IgD-negative memory B cell (primary cell): ENCODE measurements around the gene CSNK1A1L. TPM values are rescaled to one million over a fixed set of nuclear protein-coding genes. Genes with fewer than 3 reads are reported as not detected.
A peak's percentile ranks its signal among the peaks of the same experiment; 100 is the strongest.

ENCODE experiments used
- H3K27ac Mint-ChIP-seq, 3 donors: one replicate each; pipeline ENCODE4 v1.8.0; 2020 to 2022; ENCODE audit warnings: mild to moderate bottlenecking in 3 of 3, mixed read lengths in 3 of 3, moderate library complexity in 1 of 3
- H3K27me3 Mint-ChIP-seq: one replicate; pipeline ENCODE4 v1.8.0; 2021; ENCODE audit warnings: mixed read lengths
- H3K36me3 Mint-ChIP-seq: one replicate; pipeline ENCODE4 v1.8.0; 2020; ENCODE audit warnings: mild to moderate bottlenecking, mixed read lengths
- H3K4me1 Mint-ChIP-seq, 3 donors: one replicate each; pipeline ENCODE4 v1.8.0; 2020 to 2022; ENCODE audit warnings: mixed read lengths in 3 of 3, mild to moderate bottlenecking in 1 of 3
- H3K4me3 Mint-ChIP-seq, 4 donors: one replicate each; pipeline ENCODE4 v1.8.0; 2020 to 2022; ENCODE audit warnings: mild to moderate bottlenecking in 4 of 4, mixed read lengths in 4 of 4, moderate library complexity in 3 of 4
- H3K9me3 Mint-ChIP-seq, 3 donors: one replicate each; pipeline ENCODE4 v1.8.0; 2020 to 2021; ENCODE audit warnings: mixed read lengths in 3 of 3, mild to moderate bottlenecking in 1 of 3
- polyA plus RNA-seq: library from polyadenylated mRNA; unstranded; fragments of 300-500 nt; fragmentation: Illumina TruSeq; gene quantifications from one replicate; pipeline ENCODE4 v1.2.3, GENCODE V29; 2021

The CSNK1A1L gene
- polyA plus RNA-seq, 1 donor from 2014 or later = not detected

GRCh38 chr13:37090912-37091311 is 14.6 kb downstream of the CSNK1A1L start:
- H3K27ac Mint-ChIP-seq = no peak overlapping the region
- H3K4me3 Mint-ChIP-seq = no peak overlapping the region
- H3K9me3 Mint-ChIP-seq = no peaks in the 10 kb centered on the region
- no peaks in the 10 kb centered on the region for H3K36me3 Mint-ChIP-seq
- H3K4me1 Mint-ChIP-seq = peaks cover 0 to 2% (median 0%) of the 10 kb centered on the region in 3 donors
- peaks cover 9% of the 10 kb centered on the region for H3K27me3 Mint-ChIP-seq

- Mint-ChIP-seq H3K4me1 (peaks cover 0 to 2% (median 0%) of the 10 kb centered on the region in 3 donors), H3K9me3 (no peaks in the 10 kb centered on the region), H3K27me3 (peaks cover 9% of the 10 kb centered on the region), H3K4me3 (no peak overlapping the region), H3K27ac (no peak overlapping the region), H3K36me3 (no peaks in the 10 kb centered on the region)
These were observed 16.0 kb downstream of the CSNK1A1L start for GRCh38 chr13:37089495-37089894.

DNA sequence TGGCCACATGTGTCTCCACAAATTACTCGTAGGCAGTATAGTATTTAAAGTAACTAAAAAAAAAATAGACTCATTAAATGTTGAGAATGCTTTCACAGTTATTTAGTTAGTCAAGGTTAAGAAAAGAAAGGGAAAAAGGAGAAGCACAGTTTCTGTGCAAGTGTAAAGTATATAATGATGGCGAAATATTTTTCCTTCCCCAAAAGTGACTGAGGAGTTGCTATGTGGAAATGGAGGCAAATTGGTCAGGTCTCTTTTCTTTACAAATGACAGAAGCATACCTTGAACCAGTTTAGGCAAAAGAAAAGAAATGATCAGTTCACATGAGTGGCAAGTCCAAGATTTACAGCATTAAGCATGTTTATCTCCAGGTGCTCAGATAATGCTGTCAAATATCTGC is 18.0 kb downstream of the CSNK1A1L start:
- H3K4me1 Mint-ChIP-seq = peaks cover 0 to 2% (median 0%) of the 10 kb centered on the region in 3 donors
- peaks cover 9% of the 10 kb centered on the region for H3K27me3 Mint-ChIP-seq
- no peaks in the 10 kb centered on the region for H3K9me3 Mint-ChIP-seq

GRCh38 chr13:37085606-37086005 is 19.9 kb downstream of the CSNK1A1L start:
- Mint-ChIP-seq H3K27ac (no peak overlapping the region), H3K36me3 (no peaks in the 10 kb centered on the region), H3K4me1 (no peaks in the 10 kb centered on the region), H3K9me3 (no peaks in the 10 kb centered on the region), H3K4me3 (no peak overlapping the region), H3K27me3 (peaks cover 5% of the 10 kb centered on the region)

More for the DNA sequence above, 18.0 kb downstream of the CSNK1A1L start:
- Mint-ChIP-seq H3K36me3 (no peaks in the 10 kb centered on the region), H3K27ac (no peak overlapping the region), H3K4me3 (no peak overlapping the region)

GRCh38 chr13:37076818-37077217 is 28.6 kb downstream of the CSNK1A1L start:
- Mint-ChIP-seq H3K4me1 (peaks cover 0 to 4% (median 2%) of the 10 kb centered on the region in 3 donors), H3K27ac (no peak overlapping the region), H3K27me3 (peaks cover 3% of the 10 kb centered on the region), H3K9me3 (no peaks in the 10 kb centered on the region), H3K4me3 (no peak overlapping the region), H3K36me3 (no peaks in the 10 kb centered on the region)

GRCh38 chr13:37075164-37075563 is 30.3 kb downstream of the CSNK1A1L start:
- Mint-ChIP-seq H3K27ac (no peak overlapping the region), H3K9me3 (no peaks in the 10 kb centered on the region), H3K4me3 (no peak overlapping the region), H3K27me3 (peaks cover 3% of the 10 kb centered on the region), H3K4me1 (peaks cover 0 to 4% (median 2%) of the 10 kb centered on the region in 3 donors), H3K36me3 (no peaks in the 10 kb centered on the region)

DNA sequence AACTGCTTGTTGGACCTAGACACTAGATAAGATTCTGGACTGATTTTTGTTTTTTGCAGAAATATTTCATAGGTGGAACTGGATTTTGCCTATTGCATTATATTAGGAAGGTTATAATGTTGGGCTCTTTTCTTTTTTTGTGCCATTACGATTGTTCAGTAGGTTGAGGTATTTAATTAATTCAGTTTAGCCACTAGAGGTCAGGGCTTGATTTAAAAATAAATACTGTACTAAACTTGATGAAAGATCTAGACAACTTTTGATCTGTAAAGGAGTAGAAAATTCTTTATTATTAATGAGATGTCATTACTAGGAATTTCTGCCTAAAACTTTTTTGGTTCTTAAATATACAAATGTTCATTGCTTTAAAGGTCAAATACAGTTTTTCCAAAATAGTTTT is 30.8 kb downstream of the CSNK1A1L start:
- peaks cover 0 to 4% (median 2%) of the 10 kb centered on the region in 3 donors for H3K4me1 Mint-ChIP-seq
- H3K4me3 Mint-ChIP-seq = no peak overlapping the region
- no peaks in the 10 kb centered on the region for H3K9me3 Mint-ChIP-seq
- H3K27me3 Mint-ChIP-seq = peaks cover 3% of the 10 kb centered on the region
- H3K36me3 Mint-ChIP-seq = no peaks in the 10 kb centered on the region
- no peak overlapping the region for H3K27ac Mint-ChIP-seq

DNA sequence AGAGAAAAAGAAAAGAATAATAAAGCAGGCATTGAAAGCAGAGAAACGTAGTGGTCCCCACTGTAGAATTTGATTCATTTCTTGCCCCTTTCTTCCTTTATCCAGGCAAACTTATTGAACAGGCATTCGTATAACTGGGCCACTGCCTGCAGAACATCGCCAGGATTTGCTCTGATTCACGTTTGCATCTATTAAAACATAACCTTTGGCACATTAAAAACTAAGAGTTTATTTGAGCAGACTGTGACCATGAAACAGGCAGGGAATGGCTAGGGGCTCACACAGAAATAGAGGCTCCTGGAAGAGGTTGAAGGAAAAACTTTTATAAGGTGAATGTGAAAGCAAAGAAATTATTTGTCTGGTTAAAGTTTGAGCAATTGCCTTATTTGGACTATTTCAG is 33.4 kb downstream of the CSNK1A1L start:
- H3K9me3 Mint-ChIP-seq = no peaks in the 10 kb centered on the region
- H3K4me3 Mint-ChIP-seq = no peak overlapping the region
- H3K4me1 Mint-ChIP-seq = peaks cover 4 to 8% (median 4%) of the 10 kb centered on the region in 3 donors
- no peaks in the 10 kb centered on the region for H3K27me3 Mint-ChIP-seq
- H3K36me3 Mint-ChIP-seq = no peaks in the 10 kb centered on the region
- H3K27ac Mint-ChIP-seq = no peak overlapping the region

- Mint-ChIP-seq H3K27ac (no peak overlapping the region), H3K4me3 (no peak overlapping the region), H3K4me1 (peaks cover 4 to 8% (median 4%) of the 10 kb centered on the region in 3 donors), H3K9me3 (no peaks in the 10 kb centered on the region), H3K27me3 (no peaks in the 10 kb centered on the region), H3K36me3 (no peaks in the 10 kb centered on the region)
These were observed 34.5 kb downstream of the CSNK1A1L start for GRCh38 chr13:37070956-37071355.

GRCh38 chr13:37070145-37070695 is 35.2 kb downstream of the CSNK1A1L start:
- H3K4me3 Mint-ChIP-seq = no peak overlapping the region

GRCh38 chr13:37069597-37070103 is 35.8 kb downstream of the CSNK1A1L start:
- H3K27ac Mint-ChIP-seq = no peak overlapping the region
- no peak overlapping the region for H3K4me3 Mint-ChIP-seq

More at GRCh38 chr13:37070145-37070695, 35.2 kb downstream of the CSNK1A1L start:
- Mint-ChIP-seq H3K36me3 (no peaks in the 10 kb centered on the region), H3K9me3 (no peaks in the 10 kb centered on the region), H3K27ac (no peak overlapping the region), H3K4me1 (peaks cover 4 to 8% (median 4%) of the 10 kb centered on the region in 3 donors), H3K27me3 (no peaks in the 10 kb centered on the region)

DNA sequence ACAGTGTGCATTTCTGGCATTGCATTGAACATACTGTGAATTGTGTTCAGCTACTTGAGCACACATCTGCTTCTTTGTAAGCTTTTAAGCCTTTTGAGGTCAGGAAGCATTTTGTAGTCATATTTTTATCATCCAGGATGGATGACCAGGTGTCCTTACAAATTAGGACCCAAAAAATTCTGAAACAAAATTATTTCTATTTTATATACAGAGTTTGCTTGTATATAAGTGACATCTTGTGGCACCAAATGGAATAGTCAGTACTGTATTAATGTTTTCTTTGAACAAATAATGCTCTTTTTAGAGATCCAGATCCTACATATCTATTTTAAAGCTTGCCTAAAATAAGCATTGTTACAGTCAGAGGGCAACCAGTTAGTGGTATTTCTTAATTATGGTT is 36.5 kb downstream of the CSNK1A1L start:
- Mint-ChIP-seq H3K27me3 (no peaks in the 10 kb centered on the region), H3K36me3 (no peaks in the 10 kb centered on the region), H3K27ac (no peak overlapping the region)

More at GRCh38 chr13:37069597-37070103, 35.8 kb downstream of the CSNK1A1L start:
- Mint-ChIP-seq H3K9me3 (no peaks in the 10 kb centered on the region), H3K4me1 (peaks cover 4 to 7% (median 4%) of the 10 kb centered on the region in 3 donors), H3K36me3 (no peaks in the 10 kb centered on the region), H3K27me3 (no peaks in the 10 kb centered on the region)

DNA sequence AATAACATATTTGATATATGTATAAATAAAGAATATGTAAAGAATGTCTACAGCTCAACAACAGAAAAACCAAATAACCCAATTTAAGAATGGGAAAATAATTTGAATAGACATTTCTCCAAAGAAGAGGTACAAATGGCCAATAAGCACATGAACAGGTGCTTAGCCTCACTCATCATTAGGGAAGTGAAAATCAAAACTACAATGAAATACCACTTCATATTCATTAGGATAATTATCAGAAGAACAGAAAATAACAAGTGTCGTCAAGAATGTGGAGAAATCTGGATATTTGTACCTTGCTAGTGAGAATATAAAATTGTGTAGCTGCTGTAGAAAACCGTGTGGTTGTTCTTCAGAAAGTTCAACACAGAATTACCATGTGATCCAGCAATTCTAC is 37.6 kb downstream of the CSNK1A1L start:
- Mint-ChIP-seq H3K4me1 (peaks cover 2 to 4% (median 4%) of the 10 kb centered on the region in 3 donors), H3K4me3 (no peak overlapping the region), H3K27ac (no peak overlapping the region), H3K27me3 (no peaks in the 10 kb centered on the region), H3K9me3 (no peaks in the 10 kb centered on the region), H3K36me3 (no peaks in the 10 kb centered on the region)

More for the DNA sequence above, 36.5 kb downstream of the CSNK1A1L start:
- no peak overlapping the region for H3K4me3 Mint-ChIP-seq
- H3K4me1 Mint-ChIP-seq = peaks cover 2 to 4% (median 4%) of the 10 kb centered on the region in 3 donors
- no peaks in the 10 kb centered on the region for H3K9me3 Mint-ChIP-seq

GRCh38 chr13:37065890-37066526 is 39.5 kb downstream of the CSNK1A1L start:
- Mint-ChIP-seq H3K4me1 (peaks cover 2 to 4% (median 4%) of the 10 kb centered on the region in 3 donors), H3K36me3 (no peaks in the 10 kb centered on the region), H3K9me3 (no peaks in the 10 kb centered on the region)

GRCh38 chr13:37059848-37060192 is 45.6 kb downstream of the CSNK1A1L start:
- Mint-ChIP-seq H3K27ac (peak overlapping the region; percentile 85 to 100 (median 97)), H3K27me3 (no peaks in the 10 kb centered on the region), H3K36me3 (peaks cover 2% of the 10 kb centered on the region), H3K4me3 (peak overlapping the region; percentile 92 to 99 (median 96)), H3K4me1 (peaks cover 15 to 21% (median 17%) of the 10 kb centered on the region in 3 donors), H3K9me3 (no peaks in the 10 kb centered on the region)

More at GRCh38 chr13:37065890-37066526, 39.5 kb downstream of the CSNK1A1L start:
- Mint-ChIP-seq H3K4me3 (no peak overlapping the region), H3K27me3 (no peaks in the 10 kb centered on the region), H3K27ac (no peak overlapping the region)
